CD4-positive, CD25-positive, alpha-beta regulatory T cell (primary cell): ENCODE results near the gene STK26. TPM values are rescaled to one million over a fixed set of nuclear protein-coding genes. Genes with fewer than 3 reads are reported as not detected.
"Not testable (repeated sequence)": the region's sequence is repeated elsewhere in the genome, so short reads cannot be mapped to it uniquely, and the experiment has no call there.

Experiments
- ATAC-seq, 2 donors: fragments of 150-1000 bp; cut with Tn5 transposase; one replicate each; pipeline ENCODE4 v1.10.0; 2021; ENCODE audit warnings: low read depth in 2 of 2, moderate number of reproducible peaks in 2 of 2, moderate library complexity in 1 of 2
- DNase-seq, 3 donors: peaks; one replicate each; pipeline versions ENCODE4 v3.0.0 to v3.0.0-alpha.2; 2012 to 2022; ENCODE audit warnings: mixed read lengths in 1 of 3
- H3K27ac ChIP-seq: one replicate; pipeline ENCODE4 v1.7.0; 2013; ENCODE audit warnings: mild to moderate bottlenecking, low read length; ENCODE audit not compliant: insufficient read depth, poor library complexity, severe bottlenecking
- H3K27me3 ChIP-seq: one replicate; pipeline ENCODE4 v1.7.0; 2013; ENCODE audit warnings: low read length; ENCODE audit not compliant: control insufficient read depth, insufficient read depth
- H3K36me3 ChIP-seq: one replicate; pipeline ENCODE4 v1.7.0; 2013; ENCODE audit warnings: mild to moderate bottlenecking, low read length, moderate library complexity; ENCODE audit not compliant: control insufficient read depth, insufficient read depth
- H3K4me1 ChIP-seq: 2 replicates; pipeline ENCODE4 v1.7.0; 2013; ENCODE audit warnings: mild to moderate bottlenecking, low read length; ENCODE audit not compliant: insufficient read depth, control insufficient read depth, poor library complexity, severe bottlenecking
- H3K4me3 ChIP-seq: one replicate; pipeline ENCODE4 v1.7.0; 2013; ENCODE audit warnings: low read depth, mild to moderate bottlenecking, low read length, moderate library complexity
- H3K9me3 ChIP-seq, 2 experiments: 1 replicate in 1 of 2; 2 replicates in 1 of 2; pipeline ENCODE4 v1.7.0; 2013; ENCODE audit warnings: low read length in 2 of 2, mild to moderate bottlenecking in 1 of 2, moderate library complexity in 1 of 2; ENCODE audit not compliant: control insufficient read depth in 2 of 2
- H3K27ac Mint-ChIP-seq, 3 donors: one replicate each; pipeline ENCODE4 v1.8.0; 2020 to 2022; ENCODE audit warnings: mild to moderate bottlenecking in 3 of 3, mixed read lengths in 3 of 3, moderate library complexity in 2 of 3
- H3K27me3 Mint-ChIP-seq: one replicate; pipeline ENCODE4 v1.8.0; 2022; ENCODE audit warnings: mild to moderate bottlenecking, mixed read lengths
- H3K36me3 Mint-ChIP-seq: one replicate; pipeline ENCODE4 v1.8.0; 2020; ENCODE audit warnings: mixed read lengths
- H3K4me1 Mint-ChIP-seq, 4 donors: one replicate each; pipeline ENCODE4 v1.8.0; 2020 to 2022; ENCODE audit warnings: mixed read lengths in 4 of 4, mild to moderate bottlenecking in 1 of 4
- H3K4me3 Mint-ChIP-seq, 4 donors: one replicate each; pipeline ENCODE4 v1.8.0; 2020 to 2022; ENCODE audit warnings: mild to moderate bottlenecking in 4 of 4, mixed read lengths in 4 of 4, moderate library complexity in 3 of 4
- H3K9me3 Mint-ChIP-seq, 7 donors: one replicate each; pipeline ENCODE4 v1.8.0; 2020 to 2022; ENCODE audit warnings: mixed read lengths in 7 of 7, mild to moderate bottlenecking in 3 of 7, moderate library complexity in 2 of 7
- polyA plus RNA-seq, 4 donors: library from polyadenylated mRNA; unstranded; fragments of 300-500 nt; fragmentation: Illumina TruSeq; gene quantifications; one replicate each; pipeline ENCODE4 v1.2.3, GENCODE V29; 2021
- total RNA-seq: library from RNA; stranded (reverse); gene quantifications from one replicate; pipeline ENCODE4 v1.2.3, GENCODE V29; 2022

STK26 gene
- total and polyA plus RNA-seq, 5 donors from 2014 or later = 18.4 to 29.6 (median 20.2) TPM

DNA sequence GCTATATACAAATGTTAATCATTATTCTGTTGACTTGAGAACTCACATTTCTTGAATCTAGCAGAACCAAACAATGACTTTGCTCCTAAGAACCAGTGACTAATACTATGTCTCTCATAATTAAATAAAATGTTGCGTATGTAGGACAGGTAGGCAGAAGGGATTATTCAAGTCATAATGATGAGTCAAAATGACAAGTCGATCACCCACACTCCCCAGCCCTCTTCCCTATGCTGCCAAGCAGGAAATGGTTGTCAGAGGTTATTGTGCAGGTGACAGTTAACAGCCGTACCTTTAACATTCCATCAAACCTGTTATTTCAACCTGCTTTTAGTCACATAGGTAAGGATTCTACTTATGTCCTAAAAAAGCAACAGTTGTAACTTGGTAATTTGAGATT, 22.0 kb upstream of the STK26 start:
- no peak overlapping the region for H3K27ac Mint-ChIP-seq
- H3K9me3 Mint-ChIP-seq = no peaks in the 10 kb centered on the region
- H3K4me1 Mint-ChIP-seq = peaks cover 0 to 14% (median 7%) of the 10 kb centered on the region in 4 donors
- DNase-seq (peak in 1 of 3 donors; percentile 25), ATAC-seq (peak in 1 of 2 donors; percentile 50)
- Histone ChIP-seq H3K27ac (no peak overlapping the region), H3K4me3 (no peak overlapping the region), H3K9me3 (no peaks in the 10 kb centered on the region), H3K36me3 (no peaks in the 10 kb centered on the region), H3K4me1 (no peaks in the 10 kb centered on the region), H3K27me3 (no peaks in the 10 kb centered on the region)
- no peak overlapping the region for H3K4me3 Mint-ChIP-seq
- peaks cover 4% of the 10 kb centered on the region for H3K27me3 Mint-ChIP-seq
- H3K36me3 Mint-ChIP-seq = no peaks in the 10 kb centered on the region

DNA sequence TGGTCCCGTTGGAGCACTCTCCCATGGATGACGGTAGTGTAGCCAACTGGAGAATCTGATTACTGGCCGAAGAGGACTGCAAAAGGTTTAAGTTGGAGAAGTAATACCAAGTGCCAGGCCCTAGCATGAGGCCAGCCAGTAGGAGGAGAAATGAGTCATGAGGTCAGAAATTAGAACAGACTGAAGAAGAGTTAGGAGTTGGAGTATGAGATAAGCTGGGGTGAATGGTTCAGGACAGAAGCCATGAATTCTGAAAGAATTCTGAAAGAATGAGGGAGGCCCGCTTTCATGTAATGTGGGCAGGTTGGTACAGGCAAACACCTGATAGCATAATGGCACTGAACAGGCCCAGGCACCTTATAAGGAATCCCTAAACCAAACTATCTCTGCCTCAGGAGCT, 18.4 kb upstream of the STK26 start:
- H3K27ac ChIP-seq = no peak overlapping the region
- no peaks in the 10 kb centered on the region for H3K4me1 ChIP-seq
- ATAC-seq (no peak), DNase-seq (no peak)
- H3K9me3 Mint-ChIP-seq = peaks cover 0 to 1% (median 0%) of the 10 kb centered on the region in 7 donors
- H3K9me3 ChIP-seq = no peaks in the 10 kb centered on the region
- no peak overlapping the region for H3K4me3 ChIP-seq
- H3K27ac Mint-ChIP-seq = no peak overlapping the region
- no peaks in the 10 kb centered on the region for H3K36me3 Mint-ChIP-seq
- peaks cover 0 to 14% (median 8%) of the 10 kb centered on the region in 4 donors for H3K4me1 Mint-ChIP-seq
- no peaks in the 10 kb centered on the region for H3K27me3 ChIP-seq
- no peak overlapping the region for H3K4me3 Mint-ChIP-seq
- peaks cover 9% of the 10 kb centered on the region for H3K27me3 Mint-ChIP-seq
- H3K36me3 ChIP-seq = no peaks in the 10 kb centered on the region

DNA sequence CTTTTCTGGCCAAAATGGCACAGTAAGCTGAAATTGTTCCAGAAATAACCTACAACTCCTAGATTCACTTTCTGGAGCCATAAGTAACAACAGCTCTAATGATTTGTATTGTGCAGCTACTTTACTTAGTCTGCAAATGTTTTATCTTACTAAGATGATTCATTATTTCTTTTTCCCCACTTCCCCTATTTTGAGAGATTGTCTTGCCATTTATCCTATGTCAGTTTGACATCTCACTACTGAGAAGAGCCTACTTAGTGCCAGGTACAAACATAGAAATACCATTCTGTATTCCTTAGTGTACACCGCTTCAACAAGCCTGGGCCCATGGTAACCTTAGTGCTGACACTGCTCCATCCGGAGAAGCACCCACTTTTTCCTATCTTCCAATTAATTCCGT, 13.8 kb upstream of the STK26 start:
- H3K4me3 Mint-ChIP-seq = no peak overlapping the region
- H3K9me3 Mint-ChIP-seq = peaks cover 0 to 1% (median 0%) of the 10 kb centered on the region in 7 donors
- H3K27me3 Mint-ChIP-seq = peaks cover 13% of the 10 kb centered on the region
- ATAC-seq (no peak), DNase-seq (no peak)
- no peak overlapping the region for H3K27ac Mint-ChIP-seq
- no peak overlapping the region for H3K4me3 ChIP-seq
- H3K36me3 ChIP-seq = no peaks in the 10 kb centered on the region
- peaks cover 0 to 2% (median 0%) of the 10 kb centered on the region in 4 donors for H3K4me1 Mint-ChIP-seq
- no peaks in the 10 kb centered on the region for H3K9me3 ChIP-seq
- no peaks in the 10 kb centered on the region for H3K4me1 ChIP-seq
- no peak overlapping the region for H3K27ac ChIP-seq
- H3K27me3 ChIP-seq = no peaks in the 10 kb centered on the region
- no peaks in the 10 kb centered on the region for H3K36me3 Mint-ChIP-seq

GRCh38 chrX:132010213-132010612, 12.9 kb upstream of the STK26 start:
- H3K27me3 Mint-ChIP-seq = peaks cover 13% of the 10 kb centered on the region
- not testable (repeated sequence) for H3K9me3 ChIP-seq, ATAC-seq, H3K4me3 ChIP-seq, H3K27ac ChIP-seq, DNase-seq, H3K4me3 Mint-ChIP-seq, H3K4me1 ChIP-seq, H3K36me3 ChIP-seq, H3K27me3 ChIP-seq, H3K9me3 Mint-ChIP-seq, H3K36me3 Mint-ChIP-seq, H3K4me1 Mint-ChIP-seq, H3K27ac Mint-ChIP-seq

DNA sequence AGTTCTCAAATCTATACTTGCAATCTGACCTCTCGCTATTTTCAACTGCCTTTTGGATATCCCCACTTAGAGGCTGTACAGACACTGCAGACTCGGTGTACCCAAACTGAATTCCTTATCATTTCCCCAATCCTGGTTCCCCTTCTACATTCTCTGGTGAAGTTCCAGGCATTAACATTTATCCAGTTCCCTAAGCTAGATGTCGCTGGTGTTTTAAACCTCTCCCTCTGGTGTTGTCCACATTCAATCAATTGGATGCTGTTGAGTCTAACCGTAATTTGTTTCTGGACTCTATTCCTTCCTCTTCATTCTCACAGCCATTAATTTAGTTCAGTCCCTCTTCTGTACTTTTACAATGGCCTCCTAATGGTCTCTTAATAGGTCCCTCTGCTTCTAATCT, 7.2 kb upstream of the STK26 start:
- H3K27ac ChIP-seq = no peak overlapping the region
- Mint-ChIP-seq H3K4me3 (no peak overlapping the region), H3K9me3 (no peaks in the 10 kb centered on the region)

DNA sequence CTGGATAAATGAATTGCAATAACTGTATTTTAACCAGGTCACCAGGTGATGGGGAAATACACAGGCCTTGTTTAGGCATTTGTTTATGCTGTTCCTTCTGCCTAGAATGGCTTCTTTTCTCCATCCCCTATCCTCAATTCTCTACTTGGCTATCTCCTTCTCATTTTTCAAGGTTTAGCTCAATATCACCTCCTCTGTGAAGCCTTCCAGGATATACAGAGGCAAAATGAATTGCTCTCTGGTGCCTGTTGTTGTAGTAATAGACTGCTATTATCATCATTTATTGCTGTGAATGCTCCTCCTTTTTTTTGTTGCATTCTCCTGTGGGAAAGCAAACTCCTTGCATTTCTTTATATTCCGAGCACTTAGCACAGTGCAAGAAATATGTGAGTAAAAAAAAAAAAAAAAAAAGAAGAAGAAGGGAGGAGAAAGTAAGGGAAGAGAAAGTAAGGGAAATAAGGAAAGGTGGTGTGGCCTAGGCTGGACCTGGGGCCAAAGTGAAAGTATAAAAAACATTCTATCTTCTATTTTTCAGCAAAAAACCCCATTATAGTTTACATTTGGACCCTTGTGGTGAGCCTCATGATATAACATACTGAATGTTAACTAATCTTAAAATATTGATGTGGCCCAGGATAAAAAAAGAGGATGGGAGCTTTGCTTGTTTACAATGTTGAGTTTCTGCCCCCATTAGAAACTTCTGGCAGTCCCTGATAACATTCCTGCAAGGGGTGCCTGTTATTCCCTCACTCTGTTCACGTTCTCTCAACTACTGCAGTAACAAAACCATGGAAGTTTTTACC, 6.3 kb upstream of the STK26 start:
- H3K27ac ChIP-seq = no peak overlapping the region
- Mint-ChIP-seq H3K4me3 (no peak overlapping the region), H3K36me3 (no peaks in the 10 kb centered on the region), H3K27ac (peak overlapping the region in 1 of 3 donors; percentile 66), H3K4me1 (peaks cover 0 to 11% (median 5%) of the 10 kb centered on the region in 4 donors), H3K9me3 (no peaks in the 10 kb centered on the region), H3K27me3 (peaks cover 4% of the 10 kb centered on the region)
- H3K9me3 ChIP-seq = no peaks in the 10 kb centered on the region
- no peaks in the 10 kb centered on the region for H3K4me1 ChIP-seq
- no peaks in the 10 kb centered on the region for H3K27me3 ChIP-seq
- H3K36me3 ChIP-seq = no peaks in the 10 kb centered on the region
- DNase-seq (no peak), ATAC-seq (no peak)
- no peak overlapping the region for H3K4me3 ChIP-seq

More for the DNA sequence above, 7.2 kb upstream of the STK26 start:
- Mint-ChIP-seq H3K4me1 (peaks cover 0 to 11% (median 5%) of the 10 kb centered on the region in 4 donors), H3K27ac (no peak overlapping the region), H3K36me3 (no peaks in the 10 kb centered on the region), H3K27me3 (peaks cover 4% of the 10 kb centered on the region)
- no peak for DNase-seq
- H3K4me1 ChIP-seq = no peaks in the 10 kb centered on the region
- no peaks in the 10 kb centered on the region for H3K36me3 ChIP-seq
- no peaks in the 10 kb centered on the region for H3K27me3 ChIP-seq
- no peaks in the 10 kb centered on the region for H3K9me3 ChIP-seq
- no peak for ATAC-seq
- no peak overlapping the region for H3K4me3 ChIP-seq

- Histone ChIP-seq H3K27me3 (no peaks in the 10 kb centered on the region), H3K4me1 (peaks cover 3% of the 10 kb centered on the region), H3K9me3 (no peaks in the 10 kb centered on the region), H3K4me3 (no peak overlapping the region), H3K27ac (no peak overlapping the region), H3K36me3 (no peaks in the 10 kb centered on the region)
- peak in 1 of 3 donors; percentile 12 for DNase-seq
- Mint-ChIP-seq H3K27me3 (peaks cover under 1% of the 10 kb centered on the region), H3K4me1 (peaks cover 0 to 11% (median 5%) of the 10 kb centered on the region in 4 donors), H3K9me3 (no peaks in the 10 kb centered on the region), H3K27ac (no peak overlapping the region), H3K4me3 (no peak overlapping the region), H3K36me3 (no peaks in the 10 kb centered on the region)
- ATAC-seq = no peak
Observed at GRCh38 chrX:132017431-132018185, 5.5 kb upstream of the STK26 start.
